Measurements from ENCODE around the gene FBXO42. TPM values are rescaled to one million over a fixed set of nuclear protein-coding genes. Genes with fewer than 3 reads are reported as not detected.
"Not testable (repeated sequence)": the region's sequence is repeated elsewhere in the genome, so short reads cannot be mapped to it uniquely, and the experiment has no call there.

The FBXO42 gene
- total RNA-seq, 1 experiment from 2014 or later = 13.0 TPM

DNA sequence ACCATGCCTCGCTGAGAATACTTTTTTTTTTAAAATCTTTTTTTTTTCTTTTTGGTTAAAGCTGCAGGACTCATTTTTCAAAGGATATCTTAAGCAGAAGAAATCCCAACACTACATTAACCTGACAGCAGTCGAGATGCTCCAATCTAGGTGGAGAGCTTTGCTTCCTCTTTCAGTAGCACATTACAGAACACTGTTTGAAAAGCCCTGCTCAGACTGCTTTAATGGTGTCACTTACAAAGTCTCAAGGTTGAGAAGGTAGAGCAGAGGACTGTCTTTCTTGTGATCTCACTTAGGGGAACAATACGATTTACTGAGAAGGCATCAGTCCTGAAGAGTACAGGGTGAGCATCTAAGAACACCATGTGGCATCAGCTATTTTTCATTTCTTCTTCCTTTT lies 94.3 kb downstream of the FBXO42 start:
- H4K20me1 ChIP-seq (ENCODE audit: insufficient read depth) = no peaks in the 10 kb centered on the region
- no peaks in the 10 kb centered on the region for H3F3A ChIP-seq (ENCODE audit: insufficient read depth, low read depth)
- no peak overlapping the region for H3K4me2 ChIP-seq
- no peak overlapping the region for H3K27ac ChIP-seq
- intact Hi-C loops (cut with micrococcal nuclease; ENCODE audit: unreplicated experiment) = no loop called here
- TF ChIP-seq, protein P1, sequence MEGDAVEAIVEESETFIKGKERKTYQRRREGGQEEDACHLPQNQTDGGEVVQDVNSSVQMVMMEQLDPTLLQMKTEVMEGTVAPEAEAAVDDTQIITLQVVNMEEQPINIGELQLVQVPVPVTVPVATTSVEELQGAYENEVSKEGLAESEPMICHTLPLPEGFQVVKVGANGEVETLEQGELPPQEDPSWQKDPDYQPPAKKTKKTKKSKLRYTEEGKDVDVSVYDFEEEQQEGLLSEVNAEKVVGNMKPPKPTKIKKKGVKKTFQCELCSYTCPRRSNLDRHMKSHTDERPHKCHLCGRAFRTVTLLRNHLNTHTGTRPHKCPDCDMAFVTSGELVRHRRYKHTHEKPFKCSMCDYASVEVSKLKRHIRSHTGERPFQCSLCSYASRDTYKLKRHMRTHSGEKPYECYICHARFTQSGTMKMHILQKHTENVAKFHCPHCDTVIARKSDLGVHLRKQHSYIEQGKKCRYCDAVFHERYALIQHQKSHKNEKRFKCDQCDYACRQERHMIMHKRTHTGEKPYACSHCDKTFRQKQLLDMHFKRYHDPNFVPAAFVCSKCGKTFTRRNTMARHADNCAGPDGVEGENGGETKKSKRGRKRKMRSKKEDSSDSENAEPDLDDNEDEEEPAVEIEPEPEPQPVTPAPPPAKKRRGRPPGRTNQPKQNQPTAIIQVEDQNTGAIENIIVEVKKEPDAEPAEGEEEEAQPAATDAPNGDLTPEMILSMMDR (conservative IDR thresholded peaks at IDR 0.05) = no peak
- H3K27me3 ChIP-seq (ENCODE audit: insufficient read depth, low read depth) = no peaks in the 10 kb centered on the region
- H3K9me3 ChIP-seq (ENCODE audit: insufficient read depth, low read depth) = no peaks in the 10 kb centered on the region
- 0 out of 2 replicates have a peak, but pooled peaks cover 6% of the 10 kb centered on the region for H3K4me1 ChIP-seq (replicated peaks; ENCODE audit: insufficient read depth)
- H3K79me2 ChIP-seq (ENCODE audit: low read depth) = no peaks in the 10 kb centered on the region
- H3K36me3 ChIP-seq (ENCODE audit: low read depth) = no peaks in the 10 kb centered on the region
- DNase-seq = no peak
- H3K4me3 ChIP-seq = no peak overlapping the region
- no peaks in the 10 kb centered on the region for H3K9me2 ChIP-seq (ENCODE audit: insufficient read depth)
- ChIA-PET POLR2A (ENCODE audit: unreplicated experiment) (interaction anchor here (0.6 kb wide), 1 partner anchor 1119 kb away, joined by 3 read pairs; no protein-coding TSS in a partner anchor), CTCF (no interaction called here)
- no TSS peak for BruUV-seq (replicated peaks)
- no peak overlapping the region for H2AFZ ChIP-seq

DNA sequence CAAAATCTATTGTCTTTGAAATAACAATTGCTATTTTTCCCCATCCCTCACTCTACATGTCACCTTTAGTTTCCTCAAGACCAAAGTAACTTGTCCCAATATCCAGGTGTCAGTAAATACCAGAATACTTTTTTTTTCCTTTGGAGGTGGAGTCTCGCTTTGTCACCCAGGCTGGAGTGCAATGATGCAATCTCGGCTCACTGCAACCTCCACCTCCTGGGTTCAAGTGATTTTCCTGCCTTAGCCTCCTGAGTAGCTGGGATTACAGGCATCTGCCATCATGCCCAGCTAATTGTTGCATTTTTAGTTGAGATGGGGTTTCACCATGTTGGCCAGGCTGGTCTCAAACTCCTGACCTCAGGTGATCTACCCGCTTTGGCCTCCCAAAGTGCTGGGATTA lies 94.7 kb downstream of the FBXO42 start:
- H3K36me3 ChIP-seq (ENCODE audit: low read depth); CTCF ChIA-PET; H3K27ac ChIP-seq; H3K4me2 ChIP-seq; H3K4me1 ChIP-seq (replicated peaks; ENCODE audit: insufficient read depth); H3K9me2 ChIP-seq (ENCODE audit: insufficient read depth); H3K79me2 ChIP-seq (ENCODE audit: low read depth); intact Hi-C loops (cut with micrococcal nuclease; ENCODE audit: unreplicated experiment); H3K27me3 ChIP-seq (ENCODE audit: insufficient read depth, low read depth); H2AFZ ChIP-seq; H3F3A ChIP-seq (ENCODE audit: insufficient read depth, low read depth); DNase-seq; H3K4me3 ChIP-seq; BruUV-seq (replicated peaks); H4K20me1 ChIP-seq (ENCODE audit: insufficient read depth); H3K9me3 ChIP-seq (ENCODE audit: insufficient read depth, low read depth): not testable (repeated sequence)
- POLR2A ChIA-PET (ENCODE audit: unreplicated experiment) = interaction anchor here (0.6 kb wide), 1 partner anchor 1120 kb away, joined by 3 read pairs; no protein-coding TSS in a partner anchor

DNA sequence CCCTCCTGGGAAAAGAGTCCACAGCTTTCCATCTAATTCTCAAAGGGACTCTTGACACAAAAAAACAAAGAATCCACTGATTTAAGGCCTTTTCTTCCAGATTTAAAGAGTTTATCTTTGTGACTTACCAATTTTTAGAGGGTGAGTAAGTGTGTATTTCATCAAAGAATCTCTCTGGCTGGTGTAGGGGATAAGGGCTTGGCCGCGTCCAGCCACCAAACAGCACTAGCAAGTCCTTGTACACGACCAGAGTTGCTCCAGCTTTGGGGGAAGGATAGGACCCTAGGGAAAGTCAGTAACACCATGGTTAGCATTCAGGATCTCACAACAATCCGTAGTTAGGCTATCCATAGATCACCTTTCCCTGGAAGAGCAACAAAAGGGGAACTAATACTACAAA lies 95.8 kb downstream of the FBXO42 start:
- Histone ChIP-seq H3K4me1 (replicated peaks; ENCODE audit: insufficient read depth) (0 out of 2 replicates have a peak, but pooled peaks cover 6% of the 10 kb centered on the region), H3K9me2 (ENCODE audit: insufficient read depth) (no peaks in the 10 kb centered on the region), H4K20me1 (ENCODE audit: insufficient read depth) (no peaks in the 10 kb centered on the region), H3K9me3 (ENCODE audit: insufficient read depth, low read depth) (no peaks in the 10 kb centered on the region), H3K79me2 (ENCODE audit: low read depth) (no peaks in the 10 kb centered on the region), H3K36me3 (ENCODE audit: low read depth) (no peaks in the 10 kb centered on the region), H3F3A (ENCODE audit: insufficient read depth, low read depth) (no peaks in the 10 kb centered on the region), H3K27me3 (ENCODE audit: insufficient read depth, low read depth) (no peaks in the 10 kb centered on the region), H3K27ac (no peak overlapping the region), H3K4me2 (no peak overlapping the region), H2AFZ (no peak overlapping the region), H3K4me3 (no peak overlapping the region)
- no peak for TF ChIP-seq EZH2 (IDR thresholded peaks at IDR 0.05; ENCODE audit: low read depth)
- TF ChIP-seq, protein P1 (conservative IDR thresholded peaks at IDR 0.05) = no peak
- intact Hi-C loops (cut with micrococcal nuclease; ENCODE audit: unreplicated experiment) = no loop called here
- CTCF ChIA-PET = no interaction called here
- POLR2A ChIA-PET (ENCODE audit: unreplicated experiment) = no interaction called here
- no TSS peak for BruUV-seq (replicated peaks)
- no peak for DNase-seq

DNA sequence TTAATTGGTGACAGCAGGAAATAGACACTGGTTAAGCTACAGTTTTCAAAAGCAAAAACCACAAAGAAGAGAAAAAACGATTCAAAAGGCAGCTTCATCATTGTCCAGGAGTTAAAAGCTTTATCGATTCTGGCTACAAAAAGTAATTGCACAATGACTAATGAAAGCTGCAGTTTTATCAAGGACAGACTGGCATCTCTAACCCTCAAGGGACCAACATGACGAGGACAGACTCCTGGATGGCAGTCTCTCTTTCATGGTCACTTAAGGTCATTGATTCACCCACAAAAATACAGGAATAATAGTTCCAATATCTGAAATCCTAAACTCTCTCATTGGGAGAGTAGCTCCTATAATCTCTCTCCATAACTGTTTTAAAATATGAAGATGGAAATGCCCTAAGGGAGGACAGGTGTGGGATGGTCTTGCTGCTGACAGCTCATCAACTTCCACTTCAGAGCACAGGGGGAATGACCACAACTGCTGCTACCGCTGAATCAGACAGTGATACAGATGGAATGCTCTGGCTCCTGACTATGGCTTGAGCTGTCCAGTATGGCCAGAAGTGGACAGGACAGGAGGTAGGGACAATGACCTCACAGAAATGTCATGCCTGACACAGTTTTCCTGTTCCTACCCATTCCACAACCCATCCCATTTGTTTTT lies 97.9 kb downstream of the FBXO42 start:
- no peaks in the 10 kb centered on the region for H3K79me2 ChIP-seq (ENCODE audit: low read depth)
- no TSS peak for BruUV-seq (replicated peaks)
- POLR2A ChIA-PET (ENCODE audit: unreplicated experiment) = no interaction called here
- no peaks in the 10 kb centered on the region for H3K27me3 ChIP-seq (ENCODE audit: insufficient read depth, low read depth)
- no peak overlapping the region for H2AFZ ChIP-seq
- TF ChIP-seq EZH2 (IDR thresholded peaks at IDR 0.05; ENCODE audit: low read depth) = no peak
- TF ChIP-seq, protein P1 (conservative IDR thresholded peaks at IDR 0.05) = no peak
- H3K9me2 ChIP-seq (ENCODE audit: insufficient read depth) = no peaks in the 10 kb centered on the region
- H4K20me1 ChIP-seq (ENCODE audit: insufficient read depth) = no peaks in the 10 kb centered on the region
- no peaks in the 10 kb centered on the region for H3K9me3 ChIP-seq (ENCODE audit: insufficient read depth, low read depth)
- peak; percentile 14 to 57 for DNase-seq
- 0 out of 2 replicates have a peak, but pooled peaks cover under 1% of the 10 kb centered on the region for H3K4me1 ChIP-seq (replicated peaks; ENCODE audit: insufficient read depth)
- H3F3A ChIP-seq (ENCODE audit: insufficient read depth, low read depth) = peaks cover 3% of the 10 kb centered on the region; the same call in 1 of the 2 replicates
- no peak overlapping the region for H3K4me3 ChIP-seq
- H3K27ac ChIP-seq = no peak overlapping the region
- no peak overlapping the region for H3K4me2 ChIP-seq
- intact Hi-C loops (cut with micrococcal nuclease; ENCODE audit: unreplicated experiment) = no loop called here
- CTCF ChIA-PET = no interaction called here
- no peaks in the 10 kb centered on the region; the same call in 1 of the 2 replicates for H3K36me3 ChIP-seq (ENCODE audit: low read depth)

Data from PC-9 (cell line).